Esophagus muscularis mucosa (tissue), 4 donors: Measurements from ENCODE around the gene AFF2. TPM values are rescaled to one million over a fixed set of nuclear protein-coding genes. Genes with fewer than 3 reads are reported as not detected.

Experiments
- DNase-seq: peaks from one replicate; pipeline ENCODE4 v3.0.0-alpha.2; 2017; ENCODE audit errors: extremely low spot score
- H3K27ac ChIP-seq, 4 donors: fragments of 200-600 bp; sonication (generic); replicated peaks in 1 of 4; 1 replicate in 3 of 4; 2 replicates in 1 of 4; pipeline ENCODE4 v1.5.1; 2016 to 2019; ENCODE audit warnings: mild to moderate bottlenecking in 1 of 4
- H3K27me3 ChIP-seq, 4 donors: fragments of 200-600 bp; sonication (generic); one replicate each; pipeline versions ENCODE4 v1.5.1 to v1.6.0; 2016 to 2019
- H3K36me3 ChIP-seq, 4 donors: fragments of 200-600 bp; sonication (generic); one replicate each; pipeline ENCODE4 v1.5.1; 2016 to 2019
- H3K4me1 ChIP-seq, 4 donors: fragments of 200-600 bp; sonication (generic); one replicate each; pipeline ENCODE4 v1.5.1; 2016 to 2019
- H3K4me3 ChIP-seq, 4 donors: fragments of 200-600 bp; sonication (generic); 1 replicate in 2 of 4; 2 replicates in 2 of 4; pipeline ENCODE4 v1.5.1; 2016 to 2019; ENCODE audit warnings: mild to moderate bottlenecking in 4 of 4, moderate library complexity in 1 of 4
- H3K9me3 ChIP-seq, 4 donors: fragments of 200-600 bp; sonication (generic); 1 replicate in 3 of 4; 2 replicates in 1 of 4; pipeline ENCODE4 v1.5.1; 2016 to 2019
- CTCF ChIP-seq, 3 experiments: fragments of 200-600 bp in 2 of 3; fragments of 450-650 bp in 1 of 3; sonication (generic) in 2 of 3; IDR thresholded peaks; one replicate each; pipeline ENCODE4 v1.5.1; 2017 to 2019; ENCODE audit warnings: antibody characterized with exemption in 3 of 3, mild to moderate bottlenecking in 2 of 3, moderate library complexity in 1 of 3
- EP300 ChIP-seq: sonication (generic); formaldehyde crosslinking; IDR thresholded peaks from one replicate; pipeline ENCODE4 v1.6.1; 2017; ENCODE audit warnings: antibody characterized with exemption
- POLR2A ChIP-seq: fragments of 450-650 bp; IDR thresholded peaks from one replicate; pipeline ENCODE4 v1.6.1; 2017; ENCODE audit warnings: antibody characterized with exemption, moderate library complexity, mild to moderate bottlenecking, low read depth
- POLR2AphosphoS5 ChIP-seq, 2 donors: sonication (generic); formaldehyde crosslinking; IDR thresholded peaks; one replicate each; pipeline ENCODE4 v1.6.1; 2017; ENCODE audit warnings: antibody characterized with exemption in 2 of 2
- WGBS: methylation state at CpG from one replicate; pipeline ENCODE4 v1.1.5; 2018; 5-methylcytosine and 5-hydroxymethylcytosine counted together
- intact Hi-C: fragments of 100-400 bp; cut with DNase I; formaldehyde crosslinking; loops from one replicate; pipeline ENCODE4 v1.15.1; 2023
- total RNA-seq, 4 donors: library from RNA; depleted of rRNA; stranded (reverse); fragments of >200 nt; gene quantifications; one replicate each; pipeline versions ENCODE4 v1.1.0 to v1.2.1, GENCODE V29; 2016

AFF2 gene
- 10 to 100 TPM in 1 of 4 donors, 1 to 10 TPM in 3; 3.8 to 10.8 (median 6.8) TPM for total RNA-seq

GRCh38 chrX:148500423-148501385 is at the start of gene AFF2:
Gene AFF2 (plus strand): TSS chrX:148500617. CDS start chrX:148501098, 481 bp downstream.
- intact Hi-C loops, result no loop called here
- Histone ChIP-seq H3K27ac (peak within 1 kb of the TSS in 1 of 4 donors; percentile 31), H3K36me3 (no peaks in the 10 kb centered on the region), H3K4me1 (peaks cover 9 to 16% (median 11%) of the 10 kb centered on the region in 4 donors), H3K4me3 (peak within 1 kb of the TSS; percentile 50 to 61 (median 52)), H3K27me3 (peaks cover 0 to 43% (median 7%) of the 10 kb centered on the region in 4 donors), H3K9me3 (no peaks in the 10 kb centered on the region)
- 57% methylated on average over 17 of the region's 115 CpGs for WGBS
- no peak for DNase-seq
- TF ChIP-seq POLR2AphosphoS5 (IDR thresholded peaks at IDR 0.05), result no peak
- TF ChIP-seq POLR2A, result no peak
- no peak for TF ChIP-seq CTCF (IDR thresholded peaks at IDR 0.05)
- TF ChIP-seq EP300, result no peak

- no peak for TF ChIP-seq POLR2A
- TF ChIP-seq POLR2AphosphoS5 (IDR thresholded peaks at IDR 0.05), result no peak
- no peak for TF ChIP-seq EP300
- no peak for TF ChIP-seq CTCF (IDR thresholded peaks at IDR 0.05)
- Histone ChIP-seq H3K36me3 (no peaks in the 10 kb centered on the region), H3K9me3 (no peaks in the 10 kb centered on the region), H3K4me1 (no peaks in the 10 kb centered on the region), H3K27ac (no peak overlapping the region), H3K27me3 (no peaks in the 10 kb centered on the region), H3K4me3 (no peak overlapping the region)
- intact Hi-C loops, result no loop called here
- 55% methylated on average over 3 of the region's 3 CpGs for WGBS
- DNase-seq, result no peak
Measured at GRCh38 chrX:148457279-148457678, 43.1 kb upstream of the AFF2 start.

- no peaks in the 10 kb centered on the region for H3K9me3 ChIP-seq
- intact Hi-C loops, result no loop called here
- no peak for DNase-seq
- whole genome bisulfite sequencing, result 64% methylated on average over 4 of the region's 4 CpGs
- H3K4me1 ChIP-seq, result no peaks in the 10 kb centered on the region
- H3K36me3 ChIP-seq, result no peaks in the 10 kb centered on the region
- H3K27ac ChIP-seq, result no peak overlapping the region
- TF ChIP-seq CTCF (IDR thresholded peaks at IDR 0.05) (no peak), EP300 (no peak), POLR2AphosphoS5 (IDR thresholded peaks at IDR 0.05) (no peak), POLR2A (no peak)
- H3K4me3 ChIP-seq, result no peak overlapping the region
- H3K27me3 ChIP-seq, result no peaks in the 10 kb centered on the region
Measured at GRCh38 chrX:148459343-148459742, 41.1 kb upstream of the AFF2 start.

- Histone ChIP-seq H3K4me1 (no peaks in the 10 kb centered on the region), H3K4me3 (no peak overlapping the region), H3K27ac (no peak overlapping the region), H3K27me3 (no peaks in the 10 kb centered on the region), H3K36me3 (no peaks in the 10 kb centered on the region), H3K9me3 (no peaks in the 10 kb centered on the region)
- intact Hi-C loops, result no loop called here
- WGBS, result 61% methylated on average over 4 of the region's 4 CpGs
- DNase-seq, result no peak
- TF ChIP-seq EP300, result no peak
Measured at GRCh38 chrX:148466292-148466691, 34.1 kb upstream of the AFF2 start.

- Histone ChIP-seq H3K9me3 (no peaks in the 10 kb centered on the region), H3K27ac (no peak overlapping the region), H3K27me3 (no peaks in the 10 kb centered on the region), H3K4me3 (no peak overlapping the region), H3K4me1 (no peaks in the 10 kb centered on the region), H3K36me3 (no peaks in the 10 kb centered on the region)
- DNase-seq, result no peak
- 67% methylated on average over 2 of the region's 2 CpGs for WGBS
- intact Hi-C loops, result no loop called here
- TF ChIP-seq CTCF (IDR thresholded peaks at IDR 0.05), result no peak
- no peak for TF ChIP-seq POLR2A
Measured at GRCh38 chrX:148470324-148470723, 30.1 kb upstream of the AFF2 start.
